GM18858 (cell line): Measurements from ENCODE around the gene OR2F1.

ENCODE experiments used
- ATAC-seq: cut with Tn5 transposase; IDR thresholded peaks from one replicate; pipeline ENCODE4 v1.9.1; 2021; ENCODE audit not compliant: unreplicated experiment

The OR2F1 gene

DNA sequence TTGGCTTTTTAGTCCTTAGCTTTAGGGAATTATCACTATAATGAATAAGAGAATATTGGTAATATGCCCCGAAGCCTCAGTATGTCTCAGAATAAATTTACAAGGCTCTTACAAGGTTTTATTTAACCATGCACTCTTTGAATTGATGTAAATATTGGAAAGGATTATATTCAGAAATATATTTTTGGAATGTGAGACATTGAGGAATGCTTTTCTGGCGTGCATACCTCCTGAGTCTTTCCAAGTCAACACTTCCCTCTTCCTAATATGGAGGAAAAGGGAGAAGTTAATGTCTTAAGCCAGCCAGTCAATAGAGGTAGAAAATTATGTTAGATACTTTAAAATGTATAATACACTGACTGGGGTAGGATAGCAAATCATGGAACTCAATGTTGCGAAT, 1.2 kb upstream of the OR2F1 start:
- ATAC-seq, result no peak

DNA sequence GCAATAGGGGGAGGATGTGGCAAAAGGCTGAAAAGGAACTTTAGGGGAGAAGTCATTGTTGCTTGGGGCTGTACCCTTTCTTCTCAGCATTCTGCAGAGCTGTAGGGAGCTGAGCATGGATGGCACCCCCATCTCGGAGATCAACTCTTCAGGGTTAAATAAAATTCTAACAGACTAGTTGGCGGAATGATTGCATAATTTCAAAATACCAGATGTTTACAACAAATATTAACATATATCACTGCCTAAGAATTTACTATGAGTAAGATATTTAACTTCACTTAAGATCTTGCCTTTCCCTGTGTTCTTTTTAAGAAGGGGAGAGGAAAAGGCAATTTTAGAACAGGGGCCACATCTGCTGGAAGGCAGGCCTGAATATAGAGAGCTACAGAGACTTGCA, 509 bp upstream of the OR2F1 start:
- no peak for ATAC-seq

DNA sequence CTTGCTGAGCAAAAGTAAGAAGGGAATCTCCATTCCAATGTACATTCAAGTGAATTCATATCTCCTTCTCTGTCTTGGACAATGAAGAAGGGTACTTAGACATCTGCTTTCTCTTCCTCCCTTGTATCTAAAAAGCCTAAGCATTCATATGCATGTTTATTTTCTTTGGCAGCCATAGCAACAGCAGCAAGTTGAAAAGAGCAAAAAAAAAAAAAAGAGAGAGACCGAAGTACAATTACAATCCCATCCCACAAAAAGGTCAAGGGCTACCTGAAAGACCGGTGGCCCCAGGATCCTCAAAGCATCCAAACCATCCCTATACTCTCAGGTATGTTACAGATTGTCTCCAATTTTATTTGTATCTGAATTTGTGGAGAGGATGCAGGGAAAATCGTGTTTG, 4.1 kb downstream of the OR2F1 start:
- ATAC-seq, result no peak

DNA sequence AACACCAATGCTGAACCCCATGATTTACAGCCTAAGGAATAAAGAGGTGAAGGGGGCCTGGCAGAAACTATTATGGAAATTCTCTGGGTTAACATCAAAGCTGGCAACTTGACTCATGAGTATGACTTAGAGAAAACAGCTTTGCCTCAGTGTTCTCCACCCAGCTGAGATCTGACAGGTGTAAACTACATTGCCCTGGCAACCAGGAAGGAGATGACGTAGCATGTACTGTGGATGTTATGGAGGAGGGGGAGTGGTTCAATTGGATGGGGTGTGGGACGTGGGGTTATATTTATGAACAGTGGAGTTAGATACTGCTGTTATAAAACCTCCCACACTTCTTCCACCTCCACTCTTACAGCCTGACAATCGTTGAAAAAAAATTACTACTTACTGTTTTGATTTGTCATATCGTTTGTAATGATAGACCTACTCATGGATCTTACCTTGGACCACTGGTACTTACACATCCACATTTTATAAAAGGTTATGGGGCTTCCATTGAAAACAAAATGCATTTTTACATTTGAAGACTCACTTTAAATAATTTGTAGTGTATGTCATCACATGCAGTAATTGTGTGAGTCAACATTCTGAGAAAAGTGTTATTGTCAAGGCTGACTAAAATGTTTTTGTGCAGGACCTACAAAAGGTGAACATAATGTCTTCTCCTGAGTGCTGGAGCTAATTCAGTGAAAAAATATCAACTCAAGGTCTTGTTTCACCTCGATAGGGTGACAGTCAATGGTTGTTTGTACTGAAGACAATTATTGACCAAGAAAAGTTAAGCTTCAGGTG, 6.4 kb downstream of the OR2F1 start:
- no peak for ATAC-seq

DNA sequence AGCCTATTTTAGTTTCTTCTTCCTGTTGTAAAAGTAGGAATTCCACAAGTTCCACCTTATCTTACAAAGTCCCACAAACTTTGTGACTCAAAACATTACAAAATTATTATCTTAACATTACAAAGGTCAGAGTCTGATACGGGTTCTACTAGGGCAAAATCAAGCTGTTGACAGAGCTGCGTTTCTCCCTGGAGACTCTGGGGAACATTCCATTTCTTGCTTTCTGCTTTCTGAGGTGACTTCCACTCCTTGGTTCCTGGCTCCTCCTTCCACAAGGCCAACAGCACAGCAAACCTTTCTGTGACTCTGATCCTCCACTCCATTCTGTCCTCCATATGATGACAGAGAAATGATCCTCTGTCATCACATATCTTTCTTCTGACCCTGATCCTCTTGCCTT, 10.6 kb downstream of the OR2F1 start:
- ATAC-seq, result no peak

DNA sequence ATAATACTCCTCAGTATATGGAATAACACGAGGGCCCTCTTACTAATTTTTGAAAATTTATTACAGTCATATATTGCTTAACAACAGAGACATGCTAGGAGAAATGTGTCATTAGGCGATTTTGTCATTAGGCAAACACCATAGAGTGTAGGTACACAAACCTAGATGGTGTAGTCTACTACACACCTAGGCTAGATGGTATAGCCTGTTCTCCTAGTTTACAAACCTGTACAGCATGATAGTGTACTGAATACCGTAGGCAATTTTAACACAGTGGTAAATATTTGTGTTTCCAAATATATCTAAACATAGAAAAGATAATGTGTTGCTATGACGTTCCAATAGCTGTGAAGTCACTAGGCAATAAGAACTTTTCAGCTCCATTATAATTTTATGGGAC, 12.8 kb downstream of the OR2F1 start:
- ATAC-seq, result no peak

DNA sequence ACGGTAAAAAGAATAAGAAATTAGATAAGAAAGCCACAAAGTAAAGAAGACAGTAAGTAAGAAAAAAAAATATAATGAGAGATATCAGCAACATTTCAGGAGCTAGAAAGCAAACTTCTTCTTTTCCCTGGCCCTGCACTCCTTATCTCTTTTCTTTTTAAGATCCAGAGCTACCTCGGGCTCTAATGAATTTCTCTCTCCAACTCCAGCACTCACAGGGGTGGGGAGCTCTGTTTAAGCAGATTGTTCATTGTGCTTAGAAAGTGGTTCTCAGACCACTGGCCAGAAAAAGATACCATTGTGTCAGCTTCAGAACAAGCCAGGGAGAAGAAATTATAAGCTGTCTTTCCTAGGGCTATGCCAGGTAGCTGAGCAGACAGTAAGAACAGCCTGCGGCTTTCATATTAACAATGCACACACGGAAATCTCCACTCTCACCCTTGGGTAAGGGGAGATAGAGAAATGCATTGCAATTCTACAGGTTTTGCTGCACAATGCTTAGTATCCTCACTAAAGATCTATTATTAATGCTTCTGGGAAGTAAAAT, 19.3 kb downstream of the OR2F1 start:
- ATAC-seq, result no peak

DNA sequence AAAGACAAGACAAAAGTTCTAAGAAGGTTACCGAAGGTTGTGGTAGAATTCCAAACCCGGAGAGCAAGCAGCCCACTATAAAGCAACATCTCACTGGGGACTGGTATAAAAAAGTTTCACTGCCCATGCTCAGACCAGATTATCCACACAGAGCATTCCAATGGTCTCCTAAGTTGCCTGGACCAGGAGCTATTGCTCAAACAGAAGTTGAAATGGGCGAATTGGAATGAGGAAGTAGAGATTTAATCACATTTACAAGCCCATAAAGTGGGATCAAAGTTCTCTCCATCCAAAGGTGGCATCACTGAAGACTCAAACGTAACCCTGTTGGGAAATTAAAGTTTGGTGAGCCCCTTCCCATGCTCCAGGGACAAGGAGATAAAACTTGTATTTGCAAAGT, 19.8 kb downstream of the OR2F1 start:
- no peak for ATAC-seq

DNA sequence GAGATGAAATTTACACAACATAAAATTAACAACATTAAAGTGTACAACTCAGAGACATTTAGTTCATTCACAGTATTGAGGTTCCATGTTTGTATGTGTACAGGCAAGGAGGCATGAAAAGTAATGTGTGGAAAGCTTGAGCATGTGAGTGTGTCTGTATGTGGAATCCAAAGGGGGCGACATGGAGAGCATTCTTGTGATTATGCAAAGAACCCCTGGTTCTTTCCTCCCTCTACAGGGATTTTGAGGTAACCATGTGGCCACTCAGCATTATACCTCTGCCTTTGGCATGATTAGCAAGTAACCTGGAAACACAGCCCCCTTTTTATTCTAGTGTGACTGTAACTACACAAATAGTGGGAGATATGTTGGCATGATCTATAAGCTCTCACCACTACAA, 21.0 kb downstream of the OR2F1 start:
- ATAC-seq, result no peak

DNA sequence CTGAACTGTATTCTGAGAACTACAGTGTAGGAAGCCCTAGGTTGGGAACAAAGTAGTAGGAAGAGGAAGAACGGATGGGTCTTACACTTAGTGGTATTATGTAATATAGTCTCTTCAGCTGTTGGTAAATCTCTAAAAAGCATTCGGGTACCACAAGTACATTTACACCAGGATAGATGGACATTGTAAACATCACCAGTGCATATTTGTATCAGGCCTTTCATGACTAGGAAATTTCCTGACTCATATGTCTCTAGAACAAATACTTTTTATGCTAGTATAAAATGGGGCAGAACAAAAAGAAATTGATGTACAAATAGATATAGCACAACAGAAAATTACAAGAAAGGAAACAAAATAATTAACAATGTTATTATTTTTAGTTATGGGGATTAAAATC, 23.9 kb downstream of the OR2F1 start:
- no peak for ATAC-seq

DNA sequence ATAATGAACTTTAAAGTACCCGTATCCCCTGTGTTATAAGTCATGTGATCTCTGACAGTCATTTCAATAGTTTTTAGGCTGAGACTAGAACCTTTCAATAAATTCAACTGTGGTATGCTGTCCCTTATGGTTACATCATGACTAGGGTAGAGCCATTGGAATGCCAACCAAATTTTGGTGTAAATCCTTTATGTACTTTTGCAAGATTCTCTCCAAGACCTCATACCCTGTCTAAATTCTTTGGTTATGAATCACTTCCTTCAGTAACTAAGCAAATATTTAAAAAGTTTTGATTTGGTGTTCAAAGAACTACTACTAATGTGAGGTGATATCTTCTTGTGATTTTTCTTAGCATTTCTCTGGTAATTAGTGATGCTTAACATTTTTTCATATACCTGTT, 24.7 kb downstream of the OR2F1 start:
- no peak for ATAC-seq

DNA sequence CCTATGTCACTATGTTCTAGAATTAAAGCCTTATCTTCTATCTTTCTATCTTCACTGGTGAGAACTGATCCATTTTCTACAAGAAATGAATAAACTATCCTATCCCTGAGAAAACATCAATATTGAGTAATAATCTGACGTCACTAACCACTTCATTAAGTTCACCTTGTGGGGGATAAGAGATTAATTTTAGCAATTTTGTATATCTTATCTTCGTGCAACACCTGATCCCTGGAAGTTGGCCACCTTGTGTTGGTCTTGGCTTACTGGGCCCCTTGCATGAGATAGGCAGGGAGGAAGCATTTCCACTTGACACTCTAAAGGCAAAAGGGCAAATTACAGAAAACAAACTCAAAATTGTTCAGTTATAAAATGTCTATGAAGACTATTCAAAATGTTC, 25.4 kb downstream of the OR2F1 start:
- no peak for ATAC-seq

DNA sequence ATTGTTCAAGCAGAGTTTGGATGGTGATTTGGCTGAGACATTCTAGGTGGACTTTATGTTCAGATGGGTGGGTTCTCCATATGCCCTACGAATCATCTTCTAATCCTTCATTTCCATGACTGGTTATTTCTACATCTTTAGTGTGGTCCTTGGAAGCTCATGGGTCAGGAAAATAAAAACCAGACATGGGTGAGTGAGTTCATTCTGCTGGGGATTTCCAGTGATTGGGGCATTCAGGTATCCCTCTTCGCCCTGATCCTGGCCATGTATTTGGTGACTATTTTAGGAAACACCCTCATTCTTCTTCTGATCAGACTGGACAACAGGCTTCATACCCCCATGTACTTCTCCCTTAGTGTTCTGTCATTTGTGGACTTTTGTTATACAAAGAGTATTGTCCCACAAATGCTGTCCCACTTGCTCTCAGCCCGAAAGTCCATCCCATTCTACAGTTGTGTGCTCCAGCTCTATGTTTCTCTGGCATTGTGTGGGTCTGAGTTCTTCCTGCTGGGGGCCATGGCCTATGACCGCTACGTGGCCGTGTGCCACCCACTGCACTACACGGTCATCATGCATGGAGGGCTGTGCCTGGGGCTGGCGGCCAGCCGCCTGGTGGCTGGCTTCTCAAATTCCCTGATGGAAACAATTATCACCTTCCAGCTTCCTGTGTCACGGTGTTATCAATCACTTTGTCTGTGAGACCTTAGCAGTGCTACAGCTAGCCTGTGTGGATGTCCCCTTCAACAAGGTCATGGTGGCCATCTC, 26.3 kb downstream of the OR2F1 start:
- no peak for ATAC-seq

DNA sequence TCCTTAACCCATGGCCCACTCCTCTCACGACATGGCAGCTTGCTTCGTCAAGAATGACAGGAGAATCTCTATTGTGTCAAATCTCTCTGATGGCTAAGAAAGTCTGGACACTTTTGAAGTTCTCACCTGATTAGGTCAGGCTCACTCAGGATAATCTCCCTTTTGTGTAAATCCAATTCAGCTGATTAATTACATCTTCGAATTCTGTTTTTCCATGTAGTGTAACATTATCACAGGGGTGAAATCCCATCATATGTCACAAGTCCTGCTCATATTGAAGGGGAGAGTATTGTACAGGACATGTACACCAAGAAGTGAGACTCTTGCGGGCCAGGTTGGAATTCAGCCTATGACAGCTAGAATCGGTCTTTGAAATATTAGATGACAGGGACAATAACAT, 29.3 kb downstream of the OR2F1 start:
- ATAC-seq, result no peak

DNA sequence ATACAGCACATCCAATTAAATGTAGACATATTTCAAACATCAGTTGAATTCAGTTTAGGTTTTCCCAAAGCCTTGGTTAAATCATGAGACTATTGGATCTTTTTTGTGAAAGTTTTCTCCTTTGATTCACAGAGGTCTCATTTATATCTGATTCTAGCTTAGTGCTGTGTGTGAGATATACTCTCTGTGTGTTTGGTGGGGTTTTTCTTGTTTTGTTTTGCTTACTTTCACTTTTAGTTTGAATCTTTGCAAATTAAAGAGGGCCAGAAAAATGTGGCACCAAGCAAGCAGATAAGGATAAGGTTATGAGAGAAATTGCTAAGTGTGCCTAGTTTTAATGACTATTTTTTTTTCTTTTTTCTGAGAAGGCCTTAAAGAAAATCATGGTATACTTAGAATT, 32.9 kb downstream of the OR2F1 start:
- ATAC-seq, result peak; percentile 75

DNA sequence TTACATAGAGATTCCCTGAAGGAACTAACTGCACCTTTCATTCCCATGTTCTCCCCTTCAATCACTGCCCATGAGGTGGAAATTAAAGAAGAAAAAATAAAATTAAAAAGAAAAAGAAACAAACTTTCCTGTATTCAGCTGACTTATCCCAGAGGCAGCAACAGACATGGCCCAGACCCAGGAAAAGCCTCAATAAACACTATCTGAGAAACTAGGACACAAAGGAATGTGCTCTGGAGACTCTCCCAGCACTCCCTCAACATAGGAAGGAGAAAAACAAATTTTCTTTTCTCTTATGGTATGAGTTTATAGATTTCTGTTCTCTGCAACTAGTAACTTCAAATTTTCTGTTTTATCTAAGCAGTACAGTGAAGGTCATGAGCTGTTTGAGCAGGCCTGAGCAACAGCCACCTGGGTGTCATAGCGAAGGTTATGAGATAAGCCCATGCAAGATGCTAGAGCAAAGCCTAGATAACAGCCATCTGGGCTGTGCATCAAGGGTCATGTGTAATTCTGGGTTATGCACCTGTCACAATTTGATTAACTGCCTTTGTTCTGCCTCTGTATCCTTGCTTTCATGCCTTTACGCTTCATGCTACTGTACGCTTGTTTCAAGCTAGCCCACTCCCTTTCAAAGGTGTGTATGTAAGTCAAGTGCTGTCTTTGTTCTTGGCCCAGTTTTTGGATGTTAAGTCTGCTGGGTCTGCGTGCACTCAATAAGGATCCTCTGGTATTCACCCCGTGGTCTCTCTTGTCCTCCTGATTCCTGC, 34.5 kb downstream of the OR2F1 start:
- ATAC-seq, result no peak

DNA sequence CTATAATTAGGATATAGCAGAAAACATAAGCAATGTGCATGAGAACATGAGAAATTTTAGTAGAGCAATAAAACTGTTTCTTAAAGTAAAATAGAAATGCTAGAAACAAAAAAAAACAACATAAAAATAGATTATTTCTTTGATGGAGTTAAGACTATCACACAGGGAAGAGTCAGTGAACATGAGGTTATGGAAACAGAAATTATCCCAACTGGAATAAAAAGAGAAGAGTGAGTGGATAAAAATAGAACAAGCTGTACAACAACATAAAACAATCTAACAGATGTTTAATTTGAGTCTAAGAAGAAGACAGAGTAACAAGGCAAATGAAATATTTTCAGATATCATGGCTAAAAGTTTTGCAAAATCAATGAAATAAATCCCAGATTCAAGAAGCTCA, 38.0 kb downstream of the OR2F1 start:
- no peak for ATAC-seq

DNA sequence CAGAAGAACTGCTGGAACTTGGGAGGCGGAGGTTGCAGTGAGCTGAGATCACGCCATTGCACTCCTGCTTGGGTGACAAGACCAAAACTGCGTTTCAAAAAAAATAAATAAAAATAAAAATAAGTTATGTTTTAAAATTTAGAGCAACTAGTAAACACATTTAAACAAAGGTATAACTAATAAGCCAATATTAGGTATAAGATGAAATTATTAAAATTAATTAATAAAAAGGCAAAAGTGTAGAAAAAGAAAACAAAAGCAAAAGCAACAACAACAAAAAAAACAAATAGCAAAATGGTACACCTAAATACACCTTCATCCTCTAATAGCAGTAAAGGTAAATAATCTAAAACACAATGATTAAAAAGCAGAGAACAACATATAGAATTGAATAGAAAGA, 39.3 kb downstream of the OR2F1 start:
- ATAC-seq, result no peak

DNA sequence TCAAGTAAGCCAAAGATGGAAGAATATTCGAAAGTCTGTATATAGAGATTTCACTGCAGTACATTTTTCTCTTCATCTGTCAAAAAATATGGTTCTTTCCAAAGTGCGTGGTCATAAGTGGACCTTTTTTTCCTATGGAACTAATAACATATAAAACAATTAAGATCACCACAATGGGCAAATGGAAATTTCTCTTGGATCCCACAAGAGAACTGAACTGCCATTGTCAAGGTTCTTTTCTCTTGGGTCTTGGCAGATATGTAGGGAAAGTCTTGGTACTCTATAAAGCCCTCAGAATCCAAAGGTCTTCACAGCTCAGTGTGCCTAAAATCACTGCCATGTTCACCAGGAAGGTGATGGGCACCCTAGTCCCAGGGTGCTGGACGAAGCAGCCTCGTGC, 45.4 kb downstream of the OR2F1 start, which contains the start of gene OR6B1:
OR6B1 (plus strand) TSS at position 301 of the 400 bp plus-strand sequence. CDS start 3,677 bp downstream, outside the sequence.
- no peak for ATAC-seq

DNA sequence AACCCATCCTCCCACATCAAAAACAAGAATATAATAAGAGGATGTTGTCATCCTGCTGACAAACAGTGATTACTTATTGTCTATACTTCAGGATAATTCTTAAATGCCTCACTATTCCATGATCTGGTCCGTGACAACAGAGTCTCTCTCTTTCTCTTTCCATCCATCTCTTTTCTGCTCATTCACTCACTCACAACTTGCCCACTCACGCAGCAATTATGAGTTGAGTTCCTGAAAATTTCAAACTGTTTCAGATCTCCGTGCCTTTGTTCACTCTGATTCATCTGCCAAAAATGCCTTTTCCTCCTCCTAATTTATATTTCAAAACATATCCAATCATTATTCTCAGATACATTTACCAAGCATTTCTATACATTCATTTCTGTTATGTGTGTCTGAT, 46.9 kb downstream of the OR2F1 start:
- ATAC-seq, result no peak

DNA sequence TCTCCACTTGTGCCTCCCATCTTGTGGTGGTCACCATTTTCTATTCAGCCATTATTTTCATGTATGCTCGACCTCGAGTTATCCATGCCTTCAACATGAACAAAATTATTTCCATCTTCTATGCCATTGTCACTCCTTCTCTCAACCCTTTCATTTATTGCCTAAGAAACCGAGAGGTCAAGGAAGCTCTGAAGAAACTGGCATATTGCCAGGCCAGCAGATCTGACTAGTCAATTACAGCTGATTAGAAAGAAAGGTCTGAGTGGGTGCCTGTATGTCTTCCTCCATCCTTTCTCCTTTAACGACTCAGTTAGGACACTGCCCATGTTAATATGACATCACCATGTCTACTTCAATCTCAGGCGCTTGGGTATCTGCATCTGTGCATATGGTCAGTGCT, 50.1 kb downstream of the OR2F1 start:
- no peak for ATAC-seq
